HepG2 (cell line): ENCODE data around the gene CCDC192. TPM values are rescaled to one million over a fixed set of nuclear protein-coding genes. Genes with fewer than 3 reads are reported as not detected.

Experiments
- ATF1 ChIP-seq: IDR thresholded peaks from 2 replicates; pipeline ENCODE4 v1.6.1; 2016; ENCODE audit warnings: mild to moderate bottlenecking, control low read depth
- FOSL2 ChIP-seq: sonication (generic); formaldehyde crosslinking; IDR thresholded peaks from 2 replicates; pipeline ENCODE4 v1.4.0; 2020; ENCODE audit warnings: missing genetic modification reagents
- GPN1 ChIP-seq: sonication (generic); formaldehyde crosslinking; IDR thresholded peaks from 2 replicates; pipeline ENCODE4 v1.5.1; 2020; ENCODE audit warnings: missing genetic modification reagents, borderline replicate concordance
- KLF13 ChIP-seq: sonication (generic); formaldehyde crosslinking; IDR thresholded peaks from 2 replicates; pipeline ENCODE4 v1.4.0; 2020; ENCODE audit warnings: mild to moderate bottlenecking, missing genetic modification reagents
- MTA3 ChIP-seq: sonication (generic); formaldehyde crosslinking; IDR thresholded peaks from 2 replicates; pipeline ENCODE4 v1.4.0; 2020; ENCODE audit warnings: missing genetic modification reagents
- MXI1 ChIP-seq: IDR thresholded peaks from 3 replicates; pipeline ENCODE4 v1.6.1; 2012; ENCODE audit warnings: low read depth, low read length, inconsistent platforms, borderline replicate concordance
- NONO ChIP-seq, 2 experiments: fragments of 450-650 bp in 1 of 2; sonication (generic) in 1 of 2; formaldehyde crosslinking in 1 of 2; IDR thresholded peaks in 1 of 2; conservative IDR thresholded peaks in 1 of 2; 2 replicates each; pipeline versions ENCODE4 v1.6.1 to v1.8.0; 2017 to 2022; ENCODE audit warnings: mild to moderate bottlenecking in 1 of 2, missing genetic modification reagents in 1 of 2, moderate library complexity in 1 of 2
- REL ChIP-seq: sonication (generic); formaldehyde crosslinking; conservative IDR thresholded peaks from 2 replicates; pipeline ENCODE4 v1.8.0; 2022; ENCODE audit warnings: mild to moderate bottlenecking, missing genetic modification reagents, moderate library complexity
- TBL1XR1 ChIP-seq: fragments of 150-350 bp; IDR thresholded peaks from 2 replicates; pipeline ENCODE4 v1.6.1; 2014; ENCODE audit warnings: borderline replicate concordance, low read length; ENCODE audit not compliant: partially characterized antibody
- ZBTB21 ChIP-seq: sonication (generic); formaldehyde crosslinking; IDR thresholded peaks from 2 replicates; pipeline ENCODE4 v1.4.0; 2020; ENCODE audit warnings: missing genetic modification reagents
- ZC3H13 ChIP-seq: sonication (generic); formaldehyde crosslinking; IDR thresholded peaks from 2 replicates; pipeline ENCODE4 v1.8.1; 2023; ENCODE audit warnings: mild to moderate bottlenecking, missing genetic modification reagents, moderate library complexity
- ZNF138 ChIP-seq: sonication (generic); formaldehyde crosslinking; IDR thresholded peaks from 2 replicates; pipeline ENCODE4 v1.5.0; 2020; ENCODE audit warnings: mild to moderate bottlenecking, low read depth, missing genetic modification reagents
- ZNF263 ChIP-seq: sonication (generic); formaldehyde crosslinking; IDR thresholded peaks from 2 replicates; pipeline ENCODE4 v1.4.0; 2020; ENCODE audit warnings: missing genetic modification reagents
- ZNF382 ChIP-seq: sonication (generic); formaldehyde crosslinking; IDR thresholded peaks from 2 replicates; pipeline ENCODE4 v1.5.0; 2020; ENCODE audit warnings: missing genetic modification reagents, mild to moderate bottlenecking, borderline replicate concordance
- ZNF432 ChIP-seq: sonication (generic); formaldehyde crosslinking; IDR thresholded peaks from 2 replicates; pipeline ENCODE4 v1.5.0; 2020; ENCODE audit warnings: missing genetic modification reagents, mild to moderate bottlenecking, borderline replicate concordance
- ZNF564 ChIP-seq: sonication (generic); formaldehyde crosslinking; IDR thresholded peaks from 2 replicates; pipeline ENCODE4 v1.8.1; 2023; ENCODE audit warnings: mild to moderate bottlenecking, missing genetic modification reagents
- ZNF572 ChIP-seq: sonication (generic); formaldehyde crosslinking; IDR thresholded peaks from 2 replicates; pipeline ENCODE4 v1.5.1; 2020; ENCODE audit warnings: mild to moderate bottlenecking, missing genetic modification reagents
- ZNF589 ChIP-seq: sonication (generic); formaldehyde crosslinking; conservative IDR thresholded peaks from 2 replicates; pipeline ENCODE4 v1.8.0; 2022; ENCODE audit warnings: mild to moderate bottlenecking, moderate library complexity, missing genetic modification reagents
- ZNF790 ChIP-seq: sonication (generic); formaldehyde crosslinking; IDR thresholded peaks from 2 replicates; pipeline ENCODE4 v1.8.0; 2022; ENCODE audit warnings: missing genetic modification reagents, mild to moderate bottlenecking, borderline replicate concordance
- polyA plus RNA-seq, 8 experiments: library from polyadenylated mRNA; depleted of rRNA in 3 of 8; stranded (reverse) in 7 of 8; unstranded in 1 of 8; fragments of >200 nt; fragmentation: Illumina TruSeq in 4 of 8; extraction: Trizol in 4 of 8; gene quantifications; 2 replicates each; pipeline versions ENCODE4 v1.2.1 to v1.2.3, GENCODE V29; 2011 to 2016; ENCODE audit warnings: low read depth in 4 of 8, missing spikeins in 1 of 8, mixed read lengths in 1 of 8; ENCODE audit not compliant: insufficient read depth in 1 of 8
- total RNA-seq, 5 experiments: library from RNA; depleted of rRNA; stranded (reverse); fragments of >200 nt; fragmentation: Illumina TruSeq; extraction: Trizol; gene quantifications; 2 replicates each; pipeline ENCODE4 v1.2.3, GENCODE V29; 2016; ENCODE audit warnings: low read depth in 1 of 5
- TF ChIP-seq, protein P1 (sequence below): IDR thresholded peaks from 2 replicates; pipeline ENCODE4 v1.6.1; 2012; ENCODE audit warnings: low read depth, low read length, improper control_type of control experiment
- TF ChIP-seq, protein P2 (sequence below): sonication (generic); formaldehyde crosslinking; IDR thresholded peaks from 2 replicates; pipeline ENCODE4 v1.5.0; 2020; ENCODE audit warnings: mild to moderate bottlenecking, missing genetic modification reagents
- TF ChIP-seq, protein P3 (sequence below): IDR thresholded peaks from 2 replicates; pipeline ENCODE4 v1.6.1; 2012; ENCODE audit warnings: low read length, improper control_type of control experiment
- TF ChIP-seq, protein P4 (sequence below): sonication (generic); formaldehyde crosslinking; IDR thresholded peaks from 2 replicates; pipeline ENCODE4 v1.9.0; 2021; ENCODE audit warnings: missing genetic modification reagents, borderline replicate concordance

CCDC192 gene
- total and polyA plus RNA-seq, 2 of the 13 experiments (the other 11 are each of a cell fraction or from before 2014, with no cell fraction given), result not detected

DNA sequence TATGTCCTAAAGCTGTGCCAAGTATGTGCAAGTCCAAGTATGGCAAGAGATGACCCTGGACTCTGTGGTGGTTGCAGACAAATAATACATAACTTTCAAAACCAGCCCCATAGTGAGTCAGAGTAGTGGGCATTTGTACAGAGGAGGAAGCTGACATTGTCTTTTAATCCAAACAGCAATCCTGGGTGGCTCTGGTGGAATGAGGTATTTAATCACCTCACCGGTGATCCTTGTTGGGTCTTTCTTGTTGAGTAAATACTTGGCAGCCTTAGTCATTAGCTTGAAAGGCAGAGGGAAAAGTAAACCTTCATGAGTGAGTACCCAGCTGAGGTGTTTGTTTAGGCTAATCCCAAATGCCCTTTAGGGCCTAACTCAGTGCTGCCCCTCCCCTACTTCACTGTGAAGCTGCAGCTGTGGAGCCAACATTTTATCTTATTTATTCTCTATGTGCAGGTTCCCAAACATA is 231.6 kb downstream of the CCDC192 start (continued):
- TF ChIP-seq GPN1 (CRISPR knock-in tag), result no peak
- TF ChIP-seq, protein P1, sequence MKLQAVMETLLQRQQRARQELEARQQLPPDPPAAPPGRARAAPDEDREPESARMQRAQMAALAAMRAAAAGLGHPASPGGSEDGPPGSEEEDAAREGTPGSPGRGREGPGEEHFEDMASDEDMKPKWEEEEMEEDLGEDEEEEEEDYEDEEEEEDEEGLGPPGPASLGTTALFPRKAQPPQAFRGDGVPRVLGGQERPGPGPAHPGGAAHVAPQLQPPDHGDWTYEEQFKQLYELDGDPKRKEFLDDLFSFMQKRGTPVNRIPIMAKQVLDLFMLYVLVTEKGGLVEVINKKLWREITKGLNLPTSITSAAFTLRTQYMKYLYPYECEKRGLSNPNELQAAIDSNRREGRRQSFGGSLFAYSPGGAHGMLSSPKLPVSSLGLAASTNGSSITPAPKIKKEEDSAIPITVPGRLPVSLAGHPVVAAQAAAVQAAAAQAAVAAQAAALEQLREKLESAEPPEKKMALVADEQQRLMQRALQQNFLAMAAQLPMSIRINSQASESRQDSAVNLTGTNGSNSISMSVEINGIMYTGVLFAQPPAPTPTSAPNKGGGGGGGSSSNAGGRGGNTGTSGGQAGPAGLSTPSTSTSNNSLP, result peak; percentile 92
- TF ChIP-seq, protein P2, sequence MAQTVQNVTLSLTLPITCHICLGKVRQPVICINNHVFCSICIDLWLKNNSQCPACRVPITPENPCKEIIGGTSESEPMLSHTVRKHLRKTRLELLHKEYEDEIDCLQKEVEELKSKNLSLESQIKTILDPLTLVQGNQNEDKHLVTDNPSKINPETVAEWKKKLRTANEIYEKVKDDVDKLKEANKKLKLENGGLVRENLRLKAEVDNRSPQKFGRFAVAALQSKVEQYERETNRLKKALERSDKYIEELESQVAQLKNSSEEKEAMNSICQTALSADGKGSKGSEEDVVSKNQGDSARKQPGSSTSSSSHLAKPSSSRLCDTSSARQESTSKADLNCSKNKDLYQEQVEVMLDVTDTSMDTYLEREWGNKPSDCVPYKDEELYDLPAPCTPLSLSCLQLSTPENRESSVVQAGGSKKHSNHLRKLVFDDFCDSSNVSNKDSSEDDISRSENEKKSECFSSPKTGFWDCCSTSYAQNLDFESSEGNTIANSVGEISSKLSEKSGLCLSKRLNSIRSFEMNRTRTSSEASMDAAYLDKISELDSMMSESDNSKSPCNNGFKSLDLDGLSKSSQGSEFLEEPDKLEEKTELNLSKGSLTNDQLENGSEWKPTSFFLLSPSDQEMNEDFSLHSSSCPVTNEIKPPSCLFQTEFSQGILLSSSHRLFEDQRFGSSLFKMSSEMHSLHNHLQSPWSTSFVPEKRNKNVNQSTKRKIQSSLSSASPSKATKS (CRISPR knock-in tag), result no peak
- peak; percentile 69; the same call in 1 of the 2 replicates for TF ChIP-seq ZBTB21 (CRISPR knock-in tag)
- TF ChIP-seq ZNF790 (CRISPR knock-in tag), result no peak
- TF ChIP-seq NONO (IDR thresholded peaks at IDR 0.05), result no peak
- no peak for TF ChIP-seq NONO (CRISPR knock-in tag; conservative IDR thresholded peaks at IDR 0.05)
- TF ChIP-seq REL (CRISPR knock-in tag), result no peak
- no peak for TF ChIP-seq ZNF263
- no peak for TF ChIP-seq ZNF138 (CRISPR knock-in tag)
- TF ChIP-seq KLF13 (CRISPR knock-in tag), result no peak
- peak; percentile 95 for TF ChIP-seq FOSL2
- TF ChIP-seq ZNF572 (CRISPR knock-in tag), result no peak
- peak; percentile 28; the same call in 1 of the 2 replicates for TF ChIP-seq ATF1
- TF ChIP-seq ZNF432, result no peak
- no peak for TF ChIP-seq MXI1
- no peak for TF ChIP-seq MTA3
- TF ChIP-seq, protein P3, sequence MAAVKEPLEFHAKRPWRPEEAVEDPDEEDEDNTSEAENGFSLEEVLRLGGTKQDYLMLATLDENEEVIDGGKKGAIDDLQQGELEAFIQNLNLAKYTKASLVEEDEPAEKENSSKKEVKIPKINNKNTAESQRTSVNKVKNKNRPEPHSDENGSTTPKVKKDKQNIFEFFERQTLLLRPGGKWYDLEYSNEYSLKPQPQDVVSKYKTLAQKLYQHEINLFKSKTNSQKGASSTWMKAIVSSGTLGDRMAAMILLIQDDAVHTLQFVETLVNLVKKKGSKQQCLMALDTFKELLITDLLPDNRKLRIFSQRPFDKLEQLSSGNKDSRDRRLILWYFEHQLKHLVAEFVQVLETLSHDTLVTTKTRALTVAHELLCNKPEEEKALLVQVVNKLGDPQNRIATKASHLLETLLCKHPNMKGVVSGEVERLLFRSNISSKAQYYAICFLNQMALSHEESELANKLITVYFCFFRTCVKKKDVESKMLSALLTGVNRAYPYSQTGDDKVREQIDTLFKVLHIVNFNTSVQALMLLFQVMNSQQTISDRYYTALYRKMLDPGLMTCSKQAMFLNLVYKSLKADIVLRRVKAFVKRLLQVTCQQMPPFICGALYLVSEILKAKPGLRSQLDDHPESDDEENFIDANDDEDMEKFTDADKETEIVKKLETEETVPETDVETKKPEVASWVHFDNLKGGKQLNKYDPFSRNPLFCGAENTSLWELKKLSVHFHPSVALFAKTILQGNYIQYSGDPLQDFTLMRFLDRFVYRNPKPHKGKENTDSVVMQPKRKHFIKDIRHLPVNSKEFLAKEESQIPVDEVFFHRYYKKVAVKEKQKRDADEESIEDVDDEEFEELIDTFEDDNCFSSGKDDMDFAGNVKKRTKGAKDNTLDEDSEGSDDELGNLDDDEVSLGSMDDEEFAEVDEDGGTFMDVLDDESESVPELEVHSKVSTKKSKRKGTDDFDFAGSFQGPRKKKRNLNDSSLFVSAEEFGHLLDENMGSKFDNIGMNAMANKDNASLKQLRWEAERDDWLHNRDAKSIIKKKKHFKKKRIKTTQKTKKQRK, result no peak
- TF ChIP-seq ZNF564 (CRISPR knock-in tag), result no peak
- TF ChIP-seq, protein P4, sequence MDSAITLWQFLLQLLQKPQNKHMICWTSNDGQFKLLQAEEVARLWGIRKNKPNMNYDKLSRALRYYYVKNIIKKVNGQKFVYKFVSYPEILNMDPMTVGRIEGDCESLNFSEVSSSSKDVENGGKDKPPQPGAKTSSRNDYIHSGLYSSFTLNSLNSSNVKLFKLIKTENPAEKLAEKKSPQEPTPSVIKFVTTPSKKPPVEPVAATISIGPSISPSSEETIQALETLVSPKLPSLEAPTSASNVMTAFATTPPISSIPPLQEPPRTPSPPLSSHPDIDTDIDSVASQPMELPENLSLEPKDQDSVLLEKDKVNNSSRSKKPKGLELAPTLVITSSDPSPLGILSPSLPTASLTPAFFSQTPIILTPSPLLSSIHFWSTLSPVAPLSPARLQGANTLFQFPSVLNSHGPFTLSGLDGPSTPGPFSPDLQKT (CRISPR knock-in tag), result no peak
- no peak for TF ChIP-seq ZNF589 (CRISPR knock-in tag)
- no peak for TF ChIP-seq ZNF382 (CRISPR knock-in tag)
- no peak for TF ChIP-seq ZC3H13 (CRISPR knock-in tag)
- no peak for TF ChIP-seq TBL1XR1
